ENCODE measurements around the gene WDFY4.

- TF ChIP-seq CTCF (IDR thresholded peaks at IDR 0.05) (no peak), POLR2A (IDR thresholded peaks at IDR 0.05) (no peak)
Measured at GRCh38 chr10:48684792-48685623, at the start of gene WDFY4.
